Activated B cell treated with CpG ODN at 0.5 μM for 24 hours (primary cell): ENCODE results near the gene MAML2. TPM values are rescaled to one million over a fixed set of nuclear protein-coding genes. Genes with fewer than 3 reads are reported as not detected.

Experiments
- ATAC-seq: fragments of 200-7000 bp; cut with Tn5 transposase; one replicate; pipeline ENCODE4 v1.10.0; 2021; ENCODE audit warnings: low read depth, mild to moderate bottlenecking, moderate library complexity
- CTCF ChIA-PET: fragments of 350-600 bp; sonication (Branson Sonifier 250); formaldehyde crosslinking; loops from one replicate; lab custom pipeline; 2021; ENCODE audit warnings: antibody characterized with exemption; lab: Charles Lee
- POLR2A ChIA-PET: fragments of 350-600 bp; sonication (Branson Sonifier 250); formaldehyde crosslinking; loops from one replicate; lab custom pipeline; 2021; ENCODE audit warnings: antibody characterized with exemption; lab: Charles Lee
- DNase-seq: peaks from one replicate; pipeline ENCODE4 v3.0.0; 2022
- H3K27ac Mint-ChIP-seq: one replicate; pipeline ENCODE4 v1.8.0; 2020; ENCODE audit warnings: mixed read lengths
- H3K27me3 Mint-ChIP-seq: one replicate; pipeline ENCODE4 v1.8.0; 2021; ENCODE audit warnings: mixed read lengths
- H3K36me3 Mint-ChIP-seq: one replicate; pipeline ENCODE4 v1.8.0; 2021; ENCODE audit warnings: low read depth, mixed read lengths
- H3K4me1 Mint-ChIP-seq: one replicate; pipeline ENCODE4 v1.8.0; 2021; ENCODE audit warnings: mixed read lengths
- H3K4me3 Mint-ChIP-seq: one replicate; pipeline ENCODE4 v1.8.0; 2020; ENCODE audit warnings: mild to moderate bottlenecking, mixed read lengths
- H3K9me3 Mint-ChIP-seq: one replicate; pipeline ENCODE4 v1.8.0; 2020; ENCODE audit warnings: mixed read lengths
- intact Hi-C: fragments of 100-400 bp; cut with micrococcal nuclease; formaldehyde crosslinking; loops from one replicate; pipeline ENCODE4 v1.15.1; 2024
- total RNA-seq: library from RNA; stranded (reverse); gene quantifications from 2 replicates; pipeline ENCODE4 v1.2.3, GENCODE V29; 2022
- TF ChIP-seq, protein P1 (sequence below): fragments of 200-600 bp; IDR thresholded peaks from one replicate; pipeline ENCODE4 v1.8.0; 2022; ENCODE audit warnings: antibody characterized with exemption, mild to moderate bottlenecking

MAML2 gene
- total RNA-seq, 1 donor from 2014 or later, result 24.8 TPM

DNA sequence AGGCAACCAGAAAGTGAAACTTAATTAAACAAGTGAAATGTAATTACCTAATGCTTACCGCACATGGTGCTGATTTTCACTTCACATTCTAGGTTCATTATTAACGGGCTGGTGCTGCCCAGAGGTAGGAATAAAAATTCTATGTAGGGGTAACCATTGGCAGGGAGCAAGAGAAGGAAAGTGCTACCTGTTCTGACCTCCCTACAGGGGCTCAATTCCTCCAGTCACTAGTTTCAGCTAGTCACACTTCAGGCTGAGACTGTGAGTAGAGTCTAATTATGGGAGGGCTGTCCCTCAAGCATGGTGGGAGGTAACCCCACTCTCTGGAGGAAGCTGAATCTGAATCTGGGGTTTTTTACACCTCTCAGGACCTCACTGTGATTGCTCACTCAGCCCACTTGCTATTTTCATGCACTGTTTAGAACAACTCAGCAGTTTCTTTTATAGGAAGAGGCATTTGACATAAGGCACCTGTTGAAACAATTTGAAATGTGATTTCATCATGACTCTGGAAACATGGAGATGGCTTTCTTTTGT lies 75.4 kb downstream of the MAML2 start:
- Mint-ChIP-seq H3K36me3 (peaks cover 22% of the 10 kb centered on the region), H3K27me3 (no peaks in the 10 kb centered on the region), H3K9me3 (peaks cover 5% of the 10 kb centered on the region), H3K27ac (peak overlapping the region; percentile 89), H3K4me3 (peak overlapping the region; percentile 73), H3K4me1 (peaks cover 70% of the 10 kb centered on the region)
- ChIA-PET CTCF (interaction anchor here (1.0 to 3.2 kb wide), 4 partner anchors 13 to 213 kb away, joined by 3 to 16 read pairs (median 6); partner anchors contain the start of gene MAML2), POLR2A (interaction anchor here (0.6 to 3.8 kb wide), 12 partner anchors 9 to 75 kb away, joined by 3 to 27 read pairs (median 5); partner anchors contain the start of gene MAML2)
- no peak for DNase-seq
- TF ChIP-seq, protein P1, sequence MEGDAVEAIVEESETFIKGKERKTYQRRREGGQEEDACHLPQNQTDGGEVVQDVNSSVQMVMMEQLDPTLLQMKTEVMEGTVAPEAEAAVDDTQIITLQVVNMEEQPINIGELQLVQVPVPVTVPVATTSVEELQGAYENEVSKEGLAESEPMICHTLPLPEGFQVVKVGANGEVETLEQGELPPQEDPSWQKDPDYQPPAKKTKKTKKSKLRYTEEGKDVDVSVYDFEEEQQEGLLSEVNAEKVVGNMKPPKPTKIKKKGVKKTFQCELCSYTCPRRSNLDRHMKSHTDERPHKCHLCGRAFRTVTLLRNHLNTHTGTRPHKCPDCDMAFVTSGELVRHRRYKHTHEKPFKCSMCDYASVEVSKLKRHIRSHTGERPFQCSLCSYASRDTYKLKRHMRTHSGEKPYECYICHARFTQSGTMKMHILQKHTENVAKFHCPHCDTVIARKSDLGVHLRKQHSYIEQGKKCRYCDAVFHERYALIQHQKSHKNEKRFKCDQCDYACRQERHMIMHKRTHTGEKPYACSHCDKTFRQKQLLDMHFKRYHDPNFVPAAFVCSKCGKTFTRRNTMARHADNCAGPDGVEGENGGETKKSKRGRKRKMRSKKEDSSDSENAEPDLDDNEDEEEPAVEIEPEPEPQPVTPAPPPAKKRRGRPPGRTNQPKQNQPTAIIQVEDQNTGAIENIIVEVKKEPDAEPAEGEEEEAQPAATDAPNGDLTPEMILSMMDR, result no peak
- intact Hi-C loops, result loop anchor here (1.0 to 10.0 kb wide), 6 partner anchors 9 to 1033 kb away; partner anchors contain the start of gene SESN3
- peak; percentile 98 for ATAC-seq

DNA sequence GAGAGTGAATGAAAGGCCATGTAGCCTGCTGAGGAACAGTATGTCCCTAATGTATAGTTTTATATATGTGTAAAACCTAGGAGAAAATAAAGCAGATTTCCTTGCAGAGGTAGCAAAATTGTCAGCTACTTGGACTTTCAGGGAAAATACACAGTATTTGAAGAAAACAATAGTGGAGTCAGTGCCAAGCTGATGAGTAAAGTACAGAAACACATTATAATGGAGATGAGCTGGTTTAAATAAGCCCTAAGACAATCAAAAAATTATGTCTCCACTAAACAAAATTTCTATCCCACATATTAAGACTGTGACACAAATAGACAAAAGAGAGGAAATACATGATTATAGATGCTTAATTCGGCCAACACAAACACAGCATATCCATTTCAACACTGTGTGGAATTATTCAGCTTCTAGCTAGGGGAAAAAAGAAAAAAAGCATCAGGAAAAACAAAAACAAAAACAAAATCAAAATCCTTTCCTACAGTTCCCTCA lies 75.9 kb downstream of the MAML2 start:
- peaks cover 22% of the 10 kb centered on the region for H3K36me3 Mint-ChIP-seq
- H3K4me3 Mint-ChIP-seq, result peak overlapping the region; percentile 73
- TF ChIP-seq, protein P1, result no peak
- H3K27ac Mint-ChIP-seq, result peak overlapping the region; percentile 89
- intact Hi-C loops, result loop anchor here (1.0 to 10.0 kb wide), 6 partner anchors 9 to 1032 kb away; partner anchors contain the start of gene SESN3
- DNase-seq (no peak), ATAC-seq (no peak)
- CTCF ChIA-PET, result interaction anchor here (1.0 to 3.2 kb wide), 4 partner anchors 12 to 212 kb away, joined by 3 to 16 read pairs (median 6); partner anchors contain the start of gene MAML2
- H3K9me3 Mint-ChIP-seq, result peaks cover 5% of the 10 kb centered on the region
- no peaks in the 10 kb centered on the region for H3K27me3 Mint-ChIP-seq
- POLR2A ChIA-PET, result interaction anchor here (0.6 to 3.8 kb wide), 12 partner anchors 8 to 75 kb away, joined by 3 to 27 read pairs (median 6); partner anchors contain the start of gene MAML2
- peaks cover 66% of the 10 kb centered on the region for H3K4me1 Mint-ChIP-seq

GRCh38 chr11:96265972-96266371 lies 77.0 kb downstream of the MAML2 start:
- H3K27me3 Mint-ChIP-seq, result no peaks in the 10 kb centered on the region
- H3K4me3 Mint-ChIP-seq, result no peak overlapping the region
- ChIA-PET POLR2A (interaction anchor here (1.2 to 3.8 kb wide), 4 partner anchors 7 to 76 kb away, joined by 4 to 27 read pairs (median 14); partner anchors contain the start of gene MAML2), CTCF (interaction anchor here (3.2 kb wide), 1 partner anchor 77 kb away, joined by 16 read pairs; the partner anchor contains the start of gene MAML2)
- intact Hi-C loops, result loop anchor here (2.0 to 10.0 kb wide), 3 partner anchors 69 to 1031 kb away; partner anchors contain the start of gene SESN3
- no peak for ATAC-seq
- peak overlapping the region; percentile 46 for H3K27ac Mint-ChIP-seq
- peaks cover 64% of the 10 kb centered on the region for H3K4me1 Mint-ChIP-seq
- H3K36me3 Mint-ChIP-seq, result peaks cover 16% of the 10 kb centered on the region
- peaks cover 5% of the 10 kb centered on the region for H3K9me3 Mint-ChIP-seq
- no peak for DNase-seq
- TF ChIP-seq, protein P1, result no peak

GRCh38 chr11:96265220-96265737 lies 77.7 kb downstream of the MAML2 start:
- peak overlapping the region; percentile 41 for H3K27ac Mint-ChIP-seq
- no peak overlapping the region for H3K4me3 Mint-ChIP-seq
- no peaks in the 10 kb centered on the region for H3K27me3 Mint-ChIP-seq
- intact Hi-C loops, result loop anchor here (5.0 to 10.0 kb wide), 2 partner anchors 208 to 1030 kb away; partner anchors contain the start of gene SESN3
- ChIA-PET CTCF (interaction anchor here (0.8 to 3.2 kb wide), 2 partner anchors 10 to 78 kb away, joined by 3 to 16 read pairs; partner anchors contain the start of gene MAML2), POLR2A (interaction anchor here (1.9 to 3.8 kb wide), 3 partner anchors 10 to 77 kb away, joined by 7 to 27 read pairs (median 8); partner anchors contain the start of gene MAML2)
- H3K36me3 Mint-ChIP-seq, result peaks cover 10% of the 10 kb centered on the region
- peaks cover 5% of the 10 kb centered on the region for H3K9me3 Mint-ChIP-seq
- H3K4me1 Mint-ChIP-seq, result peaks cover 71% of the 10 kb centered on the region
- ATAC-seq, result no peak
- no peak for DNase-seq
- TF ChIP-seq, protein P1, result no peak
